ENCODE measurements around the gene TSKU. TPM values are rescaled to one million over a fixed set of nuclear protein-coding genes. Genes with fewer than 3 reads are reported as not detected.

The TSKU gene
- total and polyA plus RNA-seq, 9 of the 15 experiments (the other 6 are each of a cell fraction or from before 2014, with no cell fraction given) = 0.60 to 11.9 (median 8.4) TPM

DNA sequence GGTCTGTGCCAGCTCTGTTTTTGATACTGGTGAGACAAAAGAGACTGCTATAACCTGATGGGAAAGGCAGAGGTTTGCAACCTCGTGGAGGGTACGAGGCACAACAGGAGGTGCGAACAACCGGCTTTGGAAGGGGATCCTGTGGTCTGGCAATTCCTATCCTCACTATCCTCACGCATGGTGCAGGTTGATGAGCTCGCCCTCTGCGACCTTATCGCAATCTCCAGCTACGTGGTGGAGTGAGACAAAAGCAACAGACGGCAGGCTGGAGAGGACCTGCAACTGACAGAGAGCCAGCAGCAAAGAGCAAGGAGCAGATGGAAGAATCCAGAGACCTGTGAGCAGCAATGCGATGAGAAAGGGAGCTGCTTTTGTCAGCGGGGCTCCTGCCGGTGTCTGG lies 47.3 kb upstream of the TSKU start (continued):
- TF ChIP-seq POLR2AphosphoS2 (IDR thresholded peaks at IDR 0.05; ENCODE audit: low read length) (no peak), ZKSCAN8 (CRISPR knock-in tag; IDR thresholded peaks at IDR 0.05) (no peak), DNMT1 (IDR thresholded peaks at IDR 0.05) (no peak), HOXB6 (CRISPR knock-in tag; IDR thresholded peaks at IDR 0.05; ENCODE audit: borderline replicate concordance) (no peak), RFX5 (IDR thresholded peaks at IDR 0.05; ENCODE audit: low read depth, low read length) (no peak), CTBP1 (IDR thresholded peaks at IDR 0.05; ENCODE audit: borderline replicate concordance) (peak; percentile 77; the same call in 1 of the 2 replicates), RAD21 (CRISPR knock-in tag; conservative IDR thresholded peaks at IDR 0.05 in 1 of 2, IDR thresholded peaks at IDR 0.05 in 1 of 2) (peak in 1 of 2 experiments; percentile 39; a peak in 2 of 4 replicates), FOXM1 (IDR thresholded peaks at IDR 0.05; ENCODE audit: low read depth) (no peak), FOXM1 (CRISPR knock-in tag; IDR thresholded peaks at IDR 0.05; ENCODE audit: low read depth) (no peak), RBM17 (IDR thresholded peaks at IDR 0.05; ENCODE audit: borderline replicate concordance, low read depth, low read length) (no peak), MCM3 (IDR thresholded peaks at IDR 0.05) (no peak), TOE1 (IDR thresholded peaks at IDR 0.05; ENCODE audit: borderline replicate concordance) (no peak), TOE1 (CRISPR knock-in tag; IDR thresholded peaks at IDR 0.05; ENCODE audit: borderline replicate concordance, low read depth) (no peak), FOS (IDR thresholded peaks at IDR 0.05; ENCODE audit: extremely low read depth, insufficient read length) (no peak), BDP1 (IDR thresholded peaks at IDR 0.05; ENCODE audit: insufficient read depth, insufficient read length) (no peak), FOXK2 (conservative IDR thresholded peaks at IDR 0.05 in 1 of 2, IDR thresholded peaks at IDR 0.05 in 1 of 2; ENCODE audit: low read depth in 2 of 2) (peak in 1 of 2 experiments; percentile 36; a peak in 2 of 4 replicates), STAT5B (CRISPR knock-in tag; IDR thresholded peaks at IDR 0.05) (no peak), POLR2H (tag; IDR thresholded peaks at IDR 0.05; ENCODE audit: low read depth) (no peak)
- TF ChIP-seq, protein P1, sequence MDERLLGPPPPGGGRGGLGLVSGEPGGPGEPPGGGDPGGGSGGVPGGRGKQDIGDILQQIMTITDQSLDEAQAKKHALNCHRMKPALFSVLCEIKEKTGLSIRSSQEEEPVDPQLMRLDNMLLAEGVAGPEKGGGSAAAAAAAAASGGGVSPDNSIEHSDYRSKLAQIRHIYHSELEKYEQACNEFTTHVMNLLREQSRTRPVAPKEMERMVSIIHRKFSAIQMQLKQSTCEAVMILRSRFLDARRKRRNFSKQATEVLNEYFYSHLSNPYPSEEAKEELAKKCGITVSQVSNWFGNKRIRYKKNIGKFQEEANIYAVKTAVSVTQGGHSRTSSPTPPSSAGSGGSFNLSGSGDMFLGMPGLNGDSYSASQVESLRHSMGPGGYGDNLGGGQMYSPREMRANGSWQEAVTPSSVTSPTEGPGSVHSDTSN (CRISPR knock-in tag; IDR thresholded peaks at IDR 0.05; ENCODE audit: low read depth) = no peak
- TF ChIP-seq, protein P1 (tag; conservative IDR thresholded peaks at IDR 0.05; ENCODE audit: low read depth) = no peak
- TF ChIP-seq, protein P2, sequence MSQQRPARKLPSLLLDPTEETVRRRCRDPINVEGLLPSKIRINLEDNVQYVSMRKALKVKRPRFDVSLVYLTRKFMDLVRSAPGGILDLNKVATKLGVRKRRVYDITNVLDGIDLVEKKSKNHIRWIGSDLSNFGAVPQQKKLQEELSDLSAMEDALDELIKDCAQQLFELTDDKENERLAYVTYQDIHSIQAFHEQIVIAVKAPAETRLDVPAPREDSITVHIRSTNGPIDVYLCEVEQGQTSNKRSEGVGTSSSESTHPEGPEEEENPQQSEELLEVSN (IDR thresholded peaks at IDR 0.05; ENCODE audit: borderline replicate concordance in 1 of 2, extremely low read depth in 1 of 2, insufficient read depth in 1 of 2, insufficient read length in 1 of 2, low read depth in 1 of 2, low read length in 1 of 2, poor library complexity in 1 of 2, severe bottlenecking in 1 of 2) = peak; percentile 70 to 74
- TF ChIP-seq, protein P3, sequence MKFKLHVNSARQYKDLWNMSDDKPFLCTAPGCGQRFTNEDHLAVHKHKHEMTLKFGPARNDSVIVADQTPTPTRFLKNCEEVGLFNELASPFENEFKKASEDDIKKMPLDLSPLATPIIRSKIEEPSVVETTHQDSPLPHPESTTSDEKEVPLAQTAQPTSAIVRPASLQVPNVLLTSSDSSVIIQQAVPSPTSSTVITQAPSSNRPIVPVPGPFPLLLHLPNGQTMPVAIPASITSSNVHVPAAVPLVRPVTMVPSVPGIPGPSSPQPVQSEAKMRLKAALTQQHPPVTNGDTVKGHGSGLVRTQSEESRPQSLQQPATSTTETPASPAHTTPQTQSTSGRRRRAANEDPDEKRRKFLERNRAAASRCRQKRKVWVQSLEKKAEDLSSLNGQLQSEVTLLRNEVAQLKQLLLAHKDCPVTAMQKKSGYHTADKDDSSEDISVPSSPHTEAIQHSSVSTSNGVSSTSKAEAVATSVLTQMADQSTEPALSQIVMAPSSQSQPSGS (CRISPR knock-in tag; IDR thresholded peaks at IDR 0.05) = no peak
- TF ChIP-seq, protein P4, sequence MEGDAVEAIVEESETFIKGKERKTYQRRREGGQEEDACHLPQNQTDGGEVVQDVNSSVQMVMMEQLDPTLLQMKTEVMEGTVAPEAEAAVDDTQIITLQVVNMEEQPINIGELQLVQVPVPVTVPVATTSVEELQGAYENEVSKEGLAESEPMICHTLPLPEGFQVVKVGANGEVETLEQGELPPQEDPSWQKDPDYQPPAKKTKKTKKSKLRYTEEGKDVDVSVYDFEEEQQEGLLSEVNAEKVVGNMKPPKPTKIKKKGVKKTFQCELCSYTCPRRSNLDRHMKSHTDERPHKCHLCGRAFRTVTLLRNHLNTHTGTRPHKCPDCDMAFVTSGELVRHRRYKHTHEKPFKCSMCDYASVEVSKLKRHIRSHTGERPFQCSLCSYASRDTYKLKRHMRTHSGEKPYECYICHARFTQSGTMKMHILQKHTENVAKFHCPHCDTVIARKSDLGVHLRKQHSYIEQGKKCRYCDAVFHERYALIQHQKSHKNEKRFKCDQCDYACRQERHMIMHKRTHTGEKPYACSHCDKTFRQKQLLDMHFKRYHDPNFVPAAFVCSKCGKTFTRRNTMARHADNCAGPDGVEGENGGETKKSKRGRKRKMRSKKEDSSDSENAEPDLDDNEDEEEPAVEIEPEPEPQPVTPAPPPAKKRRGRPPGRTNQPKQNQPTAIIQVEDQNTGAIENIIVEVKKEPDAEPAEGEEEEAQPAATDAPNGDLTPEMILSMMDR (IDR thresholded peaks at IDR 0.05 in 2 of 3, conservative IDR thresholded peaks at IDR 0.05 in 1 of 3; ENCODE audit: insufficient read depth in 2 of 3, low read depth in 1 of 3, low read length in 3 of 3) = no peak

All from K562 (cell line).